T-cell (primary cell): ENCODE data around the gene OTOG. TPM values are rescaled to one million over a fixed set of nuclear protein-coding genes. Genes with fewer than 3 reads are reported as not detected.

ENCODE experiments used
- total RNA-seq, 35 experiments: library from RNA in 6 of 35; stranded (reverse) in 6 of 35; fragments of 120-200 nt in 1 of 35; gene quantifications; one replicate each; pipeline versions ENCODE4 v1.2.1 to v1.2.4 and lab custom pipeline; 2013 to 2026

Gene OTOG
- total RNA-seq, 5 donors from 2014 or later (not counting 1 experiment from before 2014, with no cell fraction given) = not detected

Other genes starting within 250 kb of the OTOG start
- gene NCR3LG1, start 195.5 kb upstream of the OTOG start, total RNA-seq = 1 to 10 TPM; 1.8 to 3.6 (median 2.6) TPM
- under 1 TPM in 4 of 5 donors, not detected in 1; 0.33 to 0.63 (median 0.50) TPM for gene KCNJ11, start 158.6 kb upstream of the OTOG start, total RNA-seq
- not detected for gene ABCC8, start 70.4 kb upstream of the OTOG start, total RNA-seq
- not detected for gene USH1C, start 2.8 kb upstream of the OTOG start, total RNA-seq
- gene MYOD1, start 172.3 kb downstream of the OTOG start, total RNA-seq = not detected
- gene KCNC1, start 187.5 kb downstream of the OTOG start, total RNA-seq = not detected